ENCODE results near the gene KIF1A. TPM values are rescaled to one million over a fixed set of nuclear protein-coding genes. Genes with fewer than 3 reads are reported as not detected.

Gene KIF1A
- total RNA-seq, 1 donor from 2014 or later, result 69.2 TPM

DNA sequence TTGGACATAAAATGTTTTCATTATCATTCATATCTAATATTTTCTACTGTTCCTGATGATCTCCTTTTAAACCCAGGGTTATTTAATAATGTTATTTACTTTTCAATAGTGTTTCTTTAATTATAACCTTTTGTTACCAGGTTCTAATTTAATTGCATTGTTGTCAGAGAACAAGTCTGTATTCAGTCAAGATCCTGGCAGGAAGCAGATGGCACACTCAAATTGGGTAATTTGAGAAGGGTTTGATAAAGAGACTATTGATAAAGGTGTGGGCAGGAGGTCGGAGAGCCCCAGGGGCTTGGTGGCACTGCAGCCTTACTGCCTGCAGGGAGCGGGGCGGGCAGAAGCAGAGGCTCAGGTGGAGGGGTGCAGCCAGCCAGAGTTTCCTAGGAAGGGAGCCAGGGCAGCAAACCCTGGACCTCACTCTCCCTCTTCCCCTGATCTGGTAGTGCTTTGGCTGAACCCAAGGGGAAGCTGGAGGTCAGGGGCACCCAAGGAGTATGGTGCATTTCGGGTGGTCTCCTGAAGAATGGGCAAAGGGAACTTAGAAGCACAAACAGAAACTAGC lies 2.3 kb upstream of the KIF1A start:
- no peak overlapping the region for H3K4me3 ChIP-seq (ENCODE audit: low read depth, low read length)
- DNase-seq (ENCODE audit: low read depth), result no peak
- TF ChIP-seq, protein P1, sequence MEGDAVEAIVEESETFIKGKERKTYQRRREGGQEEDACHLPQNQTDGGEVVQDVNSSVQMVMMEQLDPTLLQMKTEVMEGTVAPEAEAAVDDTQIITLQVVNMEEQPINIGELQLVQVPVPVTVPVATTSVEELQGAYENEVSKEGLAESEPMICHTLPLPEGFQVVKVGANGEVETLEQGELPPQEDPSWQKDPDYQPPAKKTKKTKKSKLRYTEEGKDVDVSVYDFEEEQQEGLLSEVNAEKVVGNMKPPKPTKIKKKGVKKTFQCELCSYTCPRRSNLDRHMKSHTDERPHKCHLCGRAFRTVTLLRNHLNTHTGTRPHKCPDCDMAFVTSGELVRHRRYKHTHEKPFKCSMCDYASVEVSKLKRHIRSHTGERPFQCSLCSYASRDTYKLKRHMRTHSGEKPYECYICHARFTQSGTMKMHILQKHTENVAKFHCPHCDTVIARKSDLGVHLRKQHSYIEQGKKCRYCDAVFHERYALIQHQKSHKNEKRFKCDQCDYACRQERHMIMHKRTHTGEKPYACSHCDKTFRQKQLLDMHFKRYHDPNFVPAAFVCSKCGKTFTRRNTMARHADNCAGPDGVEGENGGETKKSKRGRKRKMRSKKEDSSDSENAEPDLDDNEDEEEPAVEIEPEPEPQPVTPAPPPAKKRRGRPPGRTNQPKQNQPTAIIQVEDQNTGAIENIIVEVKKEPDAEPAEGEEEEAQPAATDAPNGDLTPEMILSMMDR (conservative IDR thresholded peaks at IDR 0.05; ENCODE audit: low read depth, low read length), result no peak

GRCh38 chr2:240821429-240821778 lies 1.4 kb upstream of the KIF1A start:
- no peak for DNase-seq (ENCODE audit: low read depth)
- TF ChIP-seq, protein P1 (conservative IDR thresholded peaks at IDR 0.05; ENCODE audit: low read depth, low read length), result no peak
- no peak overlapping the region for H3K4me3 ChIP-seq (ENCODE audit: low read depth, low read length)

DNA sequence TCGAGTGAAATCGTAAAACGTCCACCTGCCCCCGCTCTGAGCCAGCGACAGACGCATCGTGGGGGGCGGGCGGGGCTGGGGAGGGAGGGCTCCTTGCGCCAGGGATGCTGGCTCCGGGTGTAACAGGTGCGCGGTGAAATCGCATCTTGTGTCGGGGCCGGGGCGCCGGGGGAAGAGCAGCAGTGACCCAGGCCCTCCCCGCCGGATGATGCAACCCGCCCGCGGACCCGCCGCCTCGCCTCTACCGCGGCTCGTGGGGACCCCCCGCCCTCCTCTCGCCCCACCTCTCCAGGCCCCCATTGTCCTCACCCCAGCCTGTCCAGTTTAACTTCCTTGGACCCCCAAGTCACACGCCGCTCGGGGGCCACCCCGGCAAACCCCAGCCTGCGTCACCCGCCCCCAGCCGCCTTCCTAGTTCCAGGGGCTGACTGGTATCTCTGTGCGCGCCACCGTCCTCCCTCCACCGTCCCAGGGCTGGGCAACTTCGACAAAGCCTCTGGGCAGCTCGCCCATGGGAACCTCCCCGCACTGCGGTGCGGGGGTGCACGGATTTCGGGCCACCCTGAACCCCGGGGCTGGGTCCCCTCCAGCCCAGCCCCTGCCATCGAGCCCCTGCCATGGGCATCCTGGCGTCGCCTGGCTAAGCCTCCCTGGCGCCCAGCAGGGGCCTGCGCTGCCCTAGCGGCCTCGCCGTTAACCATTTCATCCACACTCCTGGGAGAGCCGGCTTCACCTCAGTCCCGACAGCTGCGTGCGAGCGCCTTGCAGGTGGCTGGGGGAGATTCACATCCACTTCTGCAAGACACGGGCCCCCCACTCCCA lies 799 bp upstream of the KIF1A start:
- TF ChIP-seq, protein P1 (conservative IDR thresholded peaks at IDR 0.05; ENCODE audit: low read depth, low read length), result no peak
- H3K4me3 ChIP-seq (ENCODE audit: low read depth, low read length), result no peak overlapping the region
- DNase-seq (ENCODE audit: low read depth), result no peak

- no peak for DNase-seq (ENCODE audit: low read depth)
- H3K4me3 ChIP-seq (ENCODE audit: low read depth, low read length), result no peak overlapping the region
- TF ChIP-seq, protein P1 (conservative IDR thresholded peaks at IDR 0.05; ENCODE audit: low read depth, low read length), result no peak
These were observed 727 bp downstream of the KIF1A start for GRCh38 chr2:240819126-240819857.

DNA sequence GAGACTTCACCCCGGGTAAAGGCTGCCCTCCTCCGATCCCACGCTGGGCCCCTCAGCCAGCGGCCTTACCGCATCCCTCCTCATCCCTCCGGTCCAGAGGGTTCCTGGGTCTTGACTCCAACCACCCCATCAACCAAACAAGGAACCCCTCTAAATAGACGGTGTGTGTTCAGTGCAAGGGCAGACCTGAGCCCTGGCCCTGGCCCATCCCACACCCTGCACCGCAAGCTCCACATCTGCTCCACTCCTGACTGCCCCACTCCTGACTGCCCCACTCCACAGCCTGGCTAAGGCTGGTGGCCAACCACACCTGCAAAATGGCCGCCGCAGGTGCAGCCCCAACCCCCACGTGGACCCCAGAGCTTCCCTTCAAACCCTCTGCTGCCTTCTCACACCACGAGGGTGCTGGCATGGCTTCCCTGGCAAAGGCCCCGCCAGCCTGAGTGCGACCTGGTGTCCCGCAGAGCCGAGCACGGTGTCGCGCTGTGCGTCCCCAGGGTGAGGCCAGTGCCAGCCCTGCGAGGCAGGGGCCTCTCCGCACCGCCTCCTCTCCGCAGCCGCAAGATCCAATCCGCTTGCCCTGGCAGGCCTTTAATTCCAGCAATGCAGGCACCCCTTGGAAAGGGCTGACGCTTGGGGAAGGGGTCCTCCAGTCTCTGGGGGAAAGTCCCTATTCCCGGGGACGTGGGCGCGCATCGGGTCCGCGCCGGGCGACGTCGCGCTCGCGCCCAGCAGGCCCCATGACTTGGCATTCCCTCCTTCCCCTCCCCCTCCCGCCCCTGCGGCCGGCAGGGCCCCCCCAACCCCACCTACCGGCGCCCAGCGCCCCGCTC lies 1.5 kb downstream of the KIF1A start:
- DNase-seq (ENCODE audit: low read depth), result no peak
- H3K4me3 ChIP-seq (ENCODE audit: low read depth, low read length), result no peak overlapping the region
- TF ChIP-seq, protein P1 (conservative IDR thresholded peaks at IDR 0.05; ENCODE audit: low read depth, low read length), result no peak

GRCh38 chr2:240817496-240818292 lies 2.3 kb downstream of the KIF1A start:
- no peak for DNase-seq (ENCODE audit: low read depth)
- no peak overlapping the region for H3K4me3 ChIP-seq (ENCODE audit: low read depth, low read length)
- TF ChIP-seq, protein P1 (conservative IDR thresholded peaks at IDR 0.05; ENCODE audit: low read depth, low read length), result no peak

Measured in epithelial cell of proximal tubule (primary cell).